Sigmoid colon (tissue), 4 donors: ENCODE data around the gene FGGY.

Experiments used
- POLR2A ChIP-seq, 2 donors: fragments of 450-650 bp; IDR thresholded peaks; one replicate each; pipeline ENCODE4 v1.6.1; 2016; ENCODE audit warnings: antibody characterized with exemption in 2 of 2, mild to moderate bottlenecking in 2 of 2, moderate library complexity in 2 of 2
- POLR2AphosphoS5 ChIP-seq, 4 donors: sonication (generic); formaldehyde crosslinking; IDR thresholded peaks; one replicate each; pipeline ENCODE4 v1.6.1; 2017; ENCODE audit warnings: antibody characterized with exemption in 4 of 4
- TF ChIP-seq, protein P1 (sequence below), 4 experiments: fragments of 450-650 bp in 3 of 4; fragments of 200-600 bp in 1 of 4; IDR thresholded peaks; one replicate each; pipeline ENCODE4 v1.5.1; 2016 to 2019; ENCODE audit warnings: antibody characterized with exemption in 4 of 4, mild to moderate bottlenecking in 3 of 4, moderate library complexity in 2 of 4

DNA sequence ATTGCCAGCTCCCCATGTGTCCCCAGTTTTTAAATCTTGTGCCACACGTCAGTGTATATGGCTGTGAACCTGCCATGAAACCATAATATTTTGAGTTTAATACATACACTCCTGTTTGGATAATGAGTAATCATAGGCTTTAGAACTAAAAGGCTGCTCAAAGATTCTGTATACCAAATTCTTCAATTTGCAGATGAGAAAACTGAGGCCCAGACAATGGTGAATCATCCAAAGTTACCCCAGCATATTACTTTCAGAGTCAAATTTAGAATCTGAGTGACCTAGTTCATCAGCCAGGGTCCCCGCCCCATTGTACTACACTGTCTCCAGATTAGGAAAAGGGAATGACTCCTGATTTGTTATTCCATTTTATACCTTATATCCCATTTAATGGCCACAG lies 224.6 kb downstream of the FGGY start:
- TF ChIP-seq, protein P1, sequence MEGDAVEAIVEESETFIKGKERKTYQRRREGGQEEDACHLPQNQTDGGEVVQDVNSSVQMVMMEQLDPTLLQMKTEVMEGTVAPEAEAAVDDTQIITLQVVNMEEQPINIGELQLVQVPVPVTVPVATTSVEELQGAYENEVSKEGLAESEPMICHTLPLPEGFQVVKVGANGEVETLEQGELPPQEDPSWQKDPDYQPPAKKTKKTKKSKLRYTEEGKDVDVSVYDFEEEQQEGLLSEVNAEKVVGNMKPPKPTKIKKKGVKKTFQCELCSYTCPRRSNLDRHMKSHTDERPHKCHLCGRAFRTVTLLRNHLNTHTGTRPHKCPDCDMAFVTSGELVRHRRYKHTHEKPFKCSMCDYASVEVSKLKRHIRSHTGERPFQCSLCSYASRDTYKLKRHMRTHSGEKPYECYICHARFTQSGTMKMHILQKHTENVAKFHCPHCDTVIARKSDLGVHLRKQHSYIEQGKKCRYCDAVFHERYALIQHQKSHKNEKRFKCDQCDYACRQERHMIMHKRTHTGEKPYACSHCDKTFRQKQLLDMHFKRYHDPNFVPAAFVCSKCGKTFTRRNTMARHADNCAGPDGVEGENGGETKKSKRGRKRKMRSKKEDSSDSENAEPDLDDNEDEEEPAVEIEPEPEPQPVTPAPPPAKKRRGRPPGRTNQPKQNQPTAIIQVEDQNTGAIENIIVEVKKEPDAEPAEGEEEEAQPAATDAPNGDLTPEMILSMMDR (IDR thresholded peaks at IDR 0.05) = no peak
- TF ChIP-seq POLR2A (IDR thresholded peaks at IDR 0.05) (no peak), POLR2AphosphoS5 (IDR thresholded peaks at IDR 0.05) (no peak)
